NT2/D1 (cell line): ENCODE measurements around the gene OR2T27.
"Not testable (repeated sequence)": the region's sequence is repeated elsewhere in the genome, so short reads cannot be mapped to it uniquely, and the experiment has no call there.

Experiments
- DNase-seq: peaks from one replicate; pipeline ENCODE4 v3.0.0-alpha.2; 2011; ENCODE audit warnings: low read depth, low spot score
- H3K27me3 ChIP-seq: 2 replicates; pipeline ENCODE4 v1.6.0; 2011; ENCODE audit warnings: mild to moderate bottlenecking; ENCODE audit not compliant: insufficient read length, insufficient read depth
- H3K36me3 ChIP-seq: 2 replicates; pipeline ENCODE4 v1.6.1; 2011; ENCODE audit warnings: mild to moderate bottlenecking, low read length, mixed read lengths; ENCODE audit not compliant: insufficient read depth, insufficient read length
- H3K4me1 ChIP-seq: 2 replicates; pipeline ENCODE4 v1.5.1; 2011; ENCODE audit not compliant: insufficient read depth, insufficient read length
- H3K4me3 ChIP-seq: 2 replicates; pipeline ENCODE4 v1.5.1; 2011; ENCODE audit warnings: low read depth; ENCODE audit not compliant: insufficient read length
- H3K9ac ChIP-seq: 2 replicates; pipeline ENCODE4 v1.6.0; 2011; ENCODE audit warnings: low read depth; ENCODE audit not compliant: insufficient read length
- H3K9me3 ChIP-seq: 2 replicates; pipeline ENCODE4 v1.5.1; 2011; ENCODE audit warnings: mild to moderate bottlenecking, low read length; ENCODE audit not compliant: insufficient read depth

Gene OR2T27

GRCh38 chr1:248648770-248649536 lies 6.4 kb downstream of the OR2T27 start:
- not testable (repeated sequence) for H3K27me3 ChIP-seq, H3K4me3 ChIP-seq, DNase-seq, H3K4me1 ChIP-seq, H3K9me3 ChIP-seq, H3K9ac ChIP-seq, H3K36me3 ChIP-seq

- H3K4me1 ChIP-seq, H3K36me3 ChIP-seq, H3K9ac ChIP-seq, DNase-seq, H3K27me3 ChIP-seq, H3K4me3 ChIP-seq, H3K9me3 ChIP-seq: not testable (repeated sequence)
Observed at GRCh38 chr1:248645178-248645577, 10.2 kb downstream of the OR2T27 start, which contains the start of gene OR2T35. TSS of gene OR2T35 (minus strand) at chr1:248645278. CDS start at chr1:248639258, 6,020 bp downstream.

- not testable (repeated sequence) for DNase-seq, H3K27me3 ChIP-seq, H3K36me3 ChIP-seq, H3K4me1 ChIP-seq, H3K9me3 ChIP-seq, H3K4me3 ChIP-seq, H3K9ac ChIP-seq
Observed at GRCh38 chr1:248642971-248643651, 12.2 kb downstream of the OR2T27 start.

DNA sequence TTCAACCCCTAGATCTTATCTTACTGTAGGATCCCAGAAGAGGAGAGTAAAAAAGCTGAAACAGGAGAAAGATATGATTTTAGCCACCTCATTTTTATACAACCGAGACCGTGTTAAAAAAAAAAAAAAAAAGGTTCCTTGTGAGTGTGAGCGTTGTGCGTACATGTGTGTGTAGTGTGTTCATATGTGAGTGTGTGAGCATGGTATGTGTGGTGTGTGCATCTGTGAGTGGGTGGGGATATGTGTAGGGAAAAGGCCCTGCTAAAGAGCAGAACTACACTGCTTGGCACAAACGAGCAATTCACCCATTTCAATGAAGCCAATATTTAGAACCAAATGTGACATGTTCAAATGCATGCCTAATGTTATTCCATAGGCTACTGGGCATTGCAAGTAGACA lies 13.7 kb downstream of the OR2T27 start:
- not testable (repeated sequence) for H3K36me3 ChIP-seq, H3K4me3 ChIP-seq, H3K27me3 ChIP-seq, DNase-seq, H3K9ac ChIP-seq, H3K4me1 ChIP-seq, H3K9me3 ChIP-seq

DNA sequence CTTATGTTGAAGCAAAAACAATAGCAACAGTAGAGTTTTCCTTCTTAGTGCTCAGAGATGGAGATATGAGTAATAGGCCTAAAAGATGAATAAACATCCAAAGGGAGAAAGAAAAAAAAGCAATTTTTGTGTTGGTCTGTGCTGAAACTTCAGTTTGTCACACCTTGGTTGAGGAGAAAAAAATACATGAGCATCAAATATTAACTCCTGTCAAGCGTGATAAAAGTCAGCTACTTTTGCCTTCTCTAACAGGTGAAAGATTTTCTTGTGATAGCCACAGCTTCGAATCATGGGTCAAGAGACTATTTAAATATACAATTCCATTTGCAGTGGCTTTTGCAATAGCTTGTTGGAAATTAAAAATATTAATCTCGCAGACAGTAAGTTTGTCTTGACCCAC lies 14.4 kb downstream of the OR2T27 start:
- not testable (repeated sequence) for H3K9ac ChIP-seq, H3K4me1 ChIP-seq, DNase-seq, H3K9me3 ChIP-seq, H3K36me3 ChIP-seq, H3K27me3 ChIP-seq, H3K4me3 ChIP-seq

GRCh38 chr1:248639652-248640051 lies 15.7 kb downstream of the OR2T27 start:
- not testable (repeated sequence) for H3K36me3 ChIP-seq, H3K4me1 ChIP-seq, H3K4me3 ChIP-seq, H3K27me3 ChIP-seq, H3K9ac ChIP-seq, H3K9me3 ChIP-seq, DNase-seq

DNA sequence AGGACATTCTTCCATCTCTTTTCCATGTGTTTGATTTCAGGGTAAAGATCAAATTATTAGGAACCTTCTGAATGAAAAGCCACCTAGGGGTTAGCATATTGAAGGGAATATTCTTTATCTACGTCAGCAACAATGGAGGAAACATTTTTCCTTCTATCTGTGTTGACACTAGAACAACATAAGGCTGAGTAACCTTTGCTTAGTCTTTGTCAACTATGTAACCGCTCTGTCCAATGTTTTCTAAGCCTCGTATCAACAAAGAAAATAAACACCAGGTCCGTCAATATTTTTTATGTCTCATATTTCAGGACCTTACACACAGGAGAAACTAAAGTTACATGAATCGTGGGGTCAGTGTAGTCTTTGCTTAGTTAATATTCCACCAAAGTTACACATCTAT lies 18.7 kb downstream of the OR2T27 start:
- not testable (repeated sequence) for DNase-seq, H3K4me3 ChIP-seq, H3K36me3 ChIP-seq, H3K9me3 ChIP-seq, H3K9ac ChIP-seq, H3K27me3 ChIP-seq, H3K4me1 ChIP-seq

- not testable (repeated sequence) for H3K4me3 ChIP-seq, H3K9me3 ChIP-seq, H3K4me1 ChIP-seq, H3K36me3 ChIP-seq, DNase-seq, H3K27me3 ChIP-seq, H3K9ac ChIP-seq
Observed at GRCh38 chr1:248634991-248635390, 20.3 kb downstream of the OR2T27 start, which contains the start of gene OR2T11. TSS of gene OR2T11 (minus strand) at chr1:248635091. CDS start at chr1:248627128, 7,963 bp downstream.
